IMR-90 (cell line): ENCODE results near the gene MAPK8IP1. TPM values are rescaled to one million over a fixed set of nuclear protein-coding genes. Genes with fewer than 3 reads are reported as not detected.

Source experiments
- ATAC-seq: fragments of 200-7000 bp; cut with Tn5 transposase; 2 replicates; pipeline ENCODE4 v1.9.1; 2020; ENCODE audit warnings: low read depth, mild to moderate bottlenecking, moderate library complexity
- BruUV-seq: library from RNA; stranded (reverse); fragments of 400-500 nt; replicated peaks from 2 replicates; lab custom pipeline; 2021; lab: Mats Ljungman, UMichigan
- CTCF ChIA-PET: fragments of 300-600 bp; formaldehyde crosslinking; extraction: SDS; loops from one replicate; lab custom pipeline; 2021; ENCODE audit warnings: antibody characterized with exemption; lab: Yijun Ruan, JAX
- POLR2A ChIA-PET: fragments of 300-600 bp; sonication (Branson Sonifier 250); formaldehyde crosslinking; loops from one replicate; lab custom pipeline; 2022; ENCODE audit warnings: antibody characterized with exemption; ENCODE audit not compliant: unreplicated experiment; lab: Charles Lee
- DNase-seq: peaks from one replicate; pipeline ENCODE4 v3.0.0; 2013
- H2AFZ ChIP-seq: replicated peaks from 2 replicates; pipeline ENCODE3; 2013; ENCODE audit warnings: low read length, mild to moderate bottlenecking; ENCODE audit not compliant: poor library complexity
- H2AK5ac ChIP-seq: 2 replicates; pipeline ENCODE4 v1.6.1; 2013; ENCODE audit warnings: low read depth, low read length, inconsistent platforms
- H2AK9ac ChIP-seq: replicated peaks from 2 replicates; pipeline ENCODE3; 2013; ENCODE audit warnings: mild to moderate bottlenecking, low read depth, low read length, moderate library complexity; ENCODE audit not compliant: poor library complexity
- H2BK120ac ChIP-seq: 2 replicates; pipeline ENCODE4 v1.6.1; 2013; ENCODE audit warnings: low read depth, low read length, inconsistent platforms
- H2BK15ac ChIP-seq: 3 replicates; pipeline ENCODE4 v1.6.1; 2013; ENCODE audit warnings: low read depth, low read length, inconsistent platforms
- H2BK20ac ChIP-seq: 2 replicates; pipeline ENCODE4 v1.6.1; 2013; ENCODE audit warnings: low read depth, mild to moderate bottlenecking, inconsistent platforms, low read length, moderate library complexity
- H2BK5ac ChIP-seq: 2 replicates; pipeline ENCODE4 v1.6.1; 2013; ENCODE audit warnings: mild to moderate bottlenecking, low read depth, low read length, inconsistent platforms; ENCODE audit not compliant: poor library complexity, severe bottlenecking
- H3K14ac ChIP-seq: replicated peaks from 2 replicates; pipeline ENCODE4 v1.6.1; 2013; ENCODE audit warnings: low read depth, low read length, inconsistent platforms
- H3K18ac ChIP-seq: 2 replicates; pipeline ENCODE4 v1.6.1; 2013; ENCODE audit warnings: low read depth, low read length, control low read depth
- H3K23ac ChIP-seq: 2 replicates; pipeline ENCODE4 v1.6.1; 2013; ENCODE audit warnings: low read depth, low read length, inconsistent platforms
- H3K27ac ChIP-seq: 2 replicates; pipeline ENCODE4 v1.5.1; 2013; ENCODE audit warnings: mild to moderate bottlenecking, control low read depth, low read length; ENCODE audit not compliant: insufficient read depth
- H3K27me3 ChIP-seq: 2 replicates; pipeline ENCODE4 v1.6.1; 2013; ENCODE audit warnings: low read length; ENCODE audit not compliant: control insufficient read depth, insufficient read depth
- H3K36me3 ChIP-seq: 2 replicates; pipeline ENCODE4 v1.6.1; 2013; ENCODE audit warnings: low read length, mixed read lengths; ENCODE audit not compliant: control insufficient read depth, insufficient read depth
- H3K4ac ChIP-seq: 2 replicates; pipeline ENCODE4 v1.6.1; 2013; ENCODE audit warnings: low read depth, low read length, inconsistent platforms
- H3K4me1 ChIP-seq: 2 replicates; pipeline ENCODE4 v1.6.1; 2013; ENCODE audit warnings: low read length, mixed read lengths; ENCODE audit not compliant: control insufficient read depth, insufficient read depth
- H3K4me2 ChIP-seq: 2 replicates; pipeline ENCODE4 v1.6.1; 2013; ENCODE audit warnings: low read depth, mild to moderate bottlenecking, control low read depth, low read length, moderate library complexity
- H3K4me3 ChIP-seq: 2 replicates; pipeline ENCODE4 v1.5.1; 2013; ENCODE audit warnings: low read depth, mild to moderate bottlenecking, control low read depth, low read length, moderate library complexity; ENCODE audit not compliant: insufficient read depth
- H3K56ac ChIP-seq: 2 replicates; pipeline ENCODE4 v1.6.1; 2013; ENCODE audit warnings: low read length, inconsistent platforms; ENCODE audit not compliant: insufficient read depth; ENCODE audit errors: extremely low read depth
- H3K79me1 ChIP-seq, 2 experiments: 2 replicates each; pipeline ENCODE4 v1.6.1; 2013; ENCODE audit warnings: low read length in 2 of 2, inconsistent platforms in 1 of 2, low read depth in 1 of 2
- H3K9ac ChIP-seq: 2 replicates; pipeline ENCODE4 v1.6.1; 2013; ENCODE audit warnings: low read depth, low read length, control low read depth
- H3K9me1 ChIP-seq: 2 replicates; pipeline ENCODE4 v1.6.1; 2013; ENCODE audit warnings: low read length, inconsistent platforms; ENCODE audit not compliant: insufficient read depth
- H3K9me3 ChIP-seq: 2 replicates; pipeline ENCODE4 v1.6.1; 2013; ENCODE audit warnings: low read length; ENCODE audit not compliant: control insufficient read depth, insufficient read depth
- H4K20me1 ChIP-seq: 2 replicates; pipeline ENCODE4 v1.6.1; 2013; ENCODE audit warnings: low read length, inconsistent platforms; ENCODE audit not compliant: insufficient read depth
- H4K5ac ChIP-seq: 2 replicates; pipeline ENCODE4 v1.6.1; 2013; ENCODE audit warnings: mild to moderate bottlenecking, low read depth, low read length, control low read depth
- H4K8ac ChIP-seq, 2 experiments: 2 replicates each; pipeline ENCODE4 v1.6.1; 2013; ENCODE audit warnings: low read depth in 2 of 2, low read length in 2 of 2, control low read depth in 1 of 2, inconsistent platforms in 1 of 2
- H4K91ac ChIP-seq: 2 replicates; pipeline ENCODE4 v1.6.1; 2013; ENCODE audit warnings: low read depth, low read length, inconsistent platforms; ENCODE audit not compliant: insufficient read depth
- NFE2L2 ChIP-seq: fragments of 150-350 bp; IDR thresholded peaks from 2 replicates; pipeline ENCODE4 v1.6.1; 2016; ENCODE audit warnings: low read depth, mild to moderate bottlenecking, low read length
- POLR2A ChIP-seq: IDR thresholded peaks from 2 replicates; pipeline ENCODE4 v1.6.1; 2012; ENCODE audit warnings: mild to moderate bottlenecking, low read depth, low read length
- RFX5 ChIP-seq: IDR thresholded peaks from 2 replicates; pipeline ENCODE4 v1.8.0; 2012; ENCODE audit warnings: low read depth, mild to moderate bottlenecking, low read length, moderate library complexity
- USF2 ChIP-seq: fragments of 150-350 bp; IDR thresholded peaks from 2 replicates; pipeline ENCODE4 v1.6.1; 2017; ENCODE audit warnings: mild to moderate bottlenecking, antibody characterized with exemption, low read length, low read depth
- WGBS, 2 experiments: methylation state at CpG; one replicate each; pipeline versions ENCODE4 v1.1.5 to v1.1.7; 2013; ENCODE audit warnings: missing lambda C conversion rate in 2 of 2; ENCODE audit not compliant: insufficient read length in 1 of 2; ENCODE audit errors: extremely low coverage in 2 of 2; 5-methylcytosine and 5-hydroxymethylcytosine counted together
- dilution Hi-C: fragments of 300-500 bp; cut with HindIII; formaldehyde crosslinking; loops from one replicate; pipeline ENCODE4 v1.14.3; 2018; ENCODE audit warnings: low sequenced_read_pairs; ENCODE audit not compliant: unreplicated experiment
- in situ Hi-C: fragments of 300-500 bp; cut with MboI; formaldehyde crosslinking; loops from 3 replicates; pipeline ENCODE4 v1.14.3; 2019; ENCODE audit warnings: low sequenced_read_pairs, inconsistent platforms, mixed read lengths
- intact Hi-C: fragments of 100-400 bp; cut with micrococcal nuclease; formaldehyde crosslinking; loops from 2 replicates; pipeline ENCODE4 v1.10.0; 2022
- polyA plus RNA-seq, 3 experiments: library from polyadenylated mRNA; depleted of rRNA; stranded (reverse); fragments of >200 nt; gene quantifications; 2 replicates each; pipeline ENCODE4 v1.2.3, GENCODE V29; 2012; ENCODE audit warnings: low replicate concordance in 1 of 3
- total RNA-seq: library from RNA; depleted of rRNA; stranded (reverse); fragments of >200 nt; gene quantifications from 2 replicates; pipeline ENCODE4 v1.2.3, GENCODE V29; 2012
- TF ChIP-seq, protein P1 (sequence below): conservative IDR thresholded peaks from 2 replicates; pipeline ENCODE4 v1.5.1; 2012; ENCODE audit warnings: mild to moderate bottlenecking, low read depth, low read length, improper control_type of control experiment
- TF ChIP-seq, protein P2 (sequence below): fragments of 150-350 bp; IDR thresholded peaks from 2 replicates; pipeline ENCODE4 v1.6.1; 2016; ENCODE audit warnings: low read depth, mild to moderate bottlenecking, low read length, moderate library complexity, borderline replicate concordance

MAPK8IP1 gene
- total and polyA plus RNA-seq, 2 of the 4 experiments (the other 2 are of a cell fraction): 6.5 to 9.6 TPM

DNA sequence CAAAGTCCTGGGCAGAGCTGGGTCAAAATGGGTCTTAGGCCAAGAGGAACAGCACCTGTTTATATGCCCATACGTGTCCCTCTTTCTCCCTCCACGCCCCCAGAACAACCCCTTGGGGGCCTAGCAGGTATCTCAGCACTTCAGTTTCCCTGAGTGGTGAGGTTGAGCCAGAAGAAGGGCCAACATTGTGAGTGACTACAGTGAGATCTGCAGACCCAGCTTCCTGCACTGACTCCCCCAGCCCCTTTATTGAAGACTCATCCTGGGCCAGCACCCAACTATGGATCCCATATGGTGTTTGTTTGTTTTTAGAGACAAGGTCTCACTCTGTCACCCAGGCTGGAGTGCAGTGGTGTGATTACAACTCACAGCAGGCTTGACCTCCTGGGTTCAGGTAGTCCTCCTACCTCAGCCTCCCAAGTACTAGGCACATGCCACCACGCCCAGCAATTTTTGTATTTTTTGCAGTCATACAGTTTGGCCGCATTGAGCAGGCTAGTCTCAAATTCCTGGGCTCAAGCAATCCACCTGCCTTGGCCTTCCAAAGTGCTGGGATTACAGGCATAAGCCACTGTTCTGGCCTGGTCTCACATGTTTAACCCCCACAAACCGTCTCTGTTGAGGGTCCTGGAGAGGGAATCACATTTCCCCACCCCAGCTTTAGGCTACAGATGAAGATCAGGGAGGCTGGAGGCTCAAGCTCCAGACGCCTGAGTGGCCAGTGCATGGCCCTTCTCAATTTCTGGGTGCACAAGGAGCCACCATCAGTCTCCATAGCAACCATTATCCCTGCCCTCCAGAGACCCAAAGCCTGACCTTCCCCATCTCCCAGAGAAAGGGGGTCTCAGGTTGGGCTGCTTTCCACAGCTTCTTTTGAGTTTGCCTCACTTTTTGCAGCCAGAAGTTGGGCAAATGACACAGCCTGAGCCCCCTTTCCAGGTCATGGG lies 35.4 kb downstream of the MAPK8IP1 start (continued):
- TF ChIP-seq POLR2A (no peak), NFE2L2 (no peak)

DNA sequence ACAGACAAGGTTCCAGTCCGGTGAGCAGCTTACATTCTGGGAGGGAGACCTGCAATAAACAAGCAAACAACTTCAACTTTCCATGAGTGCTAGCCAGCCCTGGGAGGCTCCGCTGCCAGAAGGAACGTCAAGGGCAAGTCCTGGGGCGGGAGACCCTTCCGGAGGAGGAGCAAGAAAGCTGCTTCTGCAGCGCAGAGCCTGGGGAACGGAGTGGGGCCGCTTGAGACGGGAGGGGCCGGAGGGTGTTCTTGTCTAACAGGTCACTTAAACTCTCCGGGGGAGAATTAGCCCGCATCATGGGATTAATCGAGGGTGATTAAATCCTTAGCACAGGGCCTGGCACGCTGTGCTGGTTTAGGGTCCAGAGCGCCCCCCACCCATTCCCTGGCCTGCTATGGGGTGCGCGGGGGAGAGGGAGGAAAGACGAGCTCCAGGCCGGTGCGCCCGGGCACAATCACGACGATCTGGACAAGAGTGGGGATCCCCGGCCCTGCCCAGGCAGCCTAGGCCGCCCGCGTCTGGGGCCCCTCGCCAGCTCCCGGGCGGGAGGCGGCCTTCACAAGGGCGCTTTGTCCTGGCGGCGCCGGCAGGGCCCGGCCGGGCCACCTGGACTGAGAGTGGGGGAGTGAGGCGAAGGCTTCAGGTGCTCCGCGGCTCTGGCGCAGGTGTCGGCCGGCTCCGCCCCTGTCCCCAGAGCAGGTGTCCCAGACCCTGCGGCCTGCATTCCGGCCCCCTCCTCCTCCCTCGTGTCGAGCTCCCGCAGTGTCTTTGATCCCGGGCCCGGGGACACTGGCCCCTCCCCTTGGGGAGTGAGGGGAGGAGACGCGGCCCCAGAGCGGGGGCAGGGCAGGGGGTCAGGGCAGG lies 36.3 kb downstream of the MAPK8IP1 start:
- Histone ChIP-seq H3K9me1 (0 out of 2 replicates have a peak, but pooled peaks cover 5% of the 10 kb centered on the region), H3K18ac (no peak overlapping the region), H3K36me3 (no peaks in the 10 kb centered on the region), H4K20me1 (peaks cover 3% of the 10 kb centered on the region), H3K27ac (no peak overlapping the region), H3K9ac (no peak overlapping the region), H4K5ac (no peak overlapping the region), H3K27me3 (peaks cover 45% of the 10 kb centered on the region), H3K9me3 (no peaks in the 10 kb centered on the region), H4K8ac (no peak overlapping the region), H3K79me1 (peaks cover 6 to 8% of the 10 kb centered on the region in 2 experiments), H2AK5ac (no peak overlapping the region), H3K23ac (no peak overlapping the region), H4K91ac (no peak overlapping the region), H2BK20ac (no peak overlapping the region), H2AK9ac (no peak overlapping the region), H2AFZ (no peak overlapping the region), H3K4me1 (no peaks in the 10 kb centered on the region), H2BK120ac (no peak overlapping the region), H3K14ac (no peak overlapping the region), H3K4ac (no peak overlapping the region), H3K56ac (no peak overlapping the region), H3K4me3 (no peak overlapping the region), H2BK15ac (no peak overlapping the region), H2BK5ac (no peak overlapping the region), H3K4me2 (no peak overlapping the region)
- intact Hi-C loops: no loop called here
- dilution Hi-C loops: no loop called here
- no peak for TF ChIP-seq USF2
- TF ChIP-seq RFX5: no peak
- TF ChIP-seq, protein P1, sequence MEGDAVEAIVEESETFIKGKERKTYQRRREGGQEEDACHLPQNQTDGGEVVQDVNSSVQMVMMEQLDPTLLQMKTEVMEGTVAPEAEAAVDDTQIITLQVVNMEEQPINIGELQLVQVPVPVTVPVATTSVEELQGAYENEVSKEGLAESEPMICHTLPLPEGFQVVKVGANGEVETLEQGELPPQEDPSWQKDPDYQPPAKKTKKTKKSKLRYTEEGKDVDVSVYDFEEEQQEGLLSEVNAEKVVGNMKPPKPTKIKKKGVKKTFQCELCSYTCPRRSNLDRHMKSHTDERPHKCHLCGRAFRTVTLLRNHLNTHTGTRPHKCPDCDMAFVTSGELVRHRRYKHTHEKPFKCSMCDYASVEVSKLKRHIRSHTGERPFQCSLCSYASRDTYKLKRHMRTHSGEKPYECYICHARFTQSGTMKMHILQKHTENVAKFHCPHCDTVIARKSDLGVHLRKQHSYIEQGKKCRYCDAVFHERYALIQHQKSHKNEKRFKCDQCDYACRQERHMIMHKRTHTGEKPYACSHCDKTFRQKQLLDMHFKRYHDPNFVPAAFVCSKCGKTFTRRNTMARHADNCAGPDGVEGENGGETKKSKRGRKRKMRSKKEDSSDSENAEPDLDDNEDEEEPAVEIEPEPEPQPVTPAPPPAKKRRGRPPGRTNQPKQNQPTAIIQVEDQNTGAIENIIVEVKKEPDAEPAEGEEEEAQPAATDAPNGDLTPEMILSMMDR: no peak
- TF ChIP-seq, protein P2, sequence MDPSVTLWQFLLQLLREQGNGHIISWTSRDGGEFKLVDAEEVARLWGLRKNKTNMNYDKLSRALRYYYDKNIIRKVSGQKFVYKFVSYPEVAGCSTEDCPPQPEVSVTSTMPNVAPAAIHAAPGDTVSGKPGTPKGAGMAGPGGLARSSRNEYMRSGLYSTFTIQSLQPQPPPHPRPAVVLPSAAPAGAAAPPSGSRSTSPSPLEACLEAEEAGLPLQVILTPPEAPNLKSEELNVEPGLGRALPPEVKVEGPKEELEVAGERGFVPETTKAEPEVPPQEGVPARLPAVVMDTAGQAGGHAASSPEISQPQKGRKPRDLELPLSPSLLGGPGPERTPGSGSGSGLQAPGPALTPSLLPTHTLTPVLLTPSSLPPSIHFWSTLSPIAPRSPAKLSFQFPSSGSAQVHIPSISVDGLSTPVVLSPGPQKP: no peak
- no peak for TF ChIP-seq NFE2L2
- 22% methylated on average over 7 of the region's 54 CpGs; no CpG with 5 or more reads in 1 of the 2 experiments for WGBS, 2 experiments
- no peak for ATAC-seq
- in situ Hi-C loops: no loop called here
- ChIA-PET POLR2A (no interaction called here), CTCF (no interaction called here)
- BruUV-seq: no TSS peak
- DNase-seq: no peak
